ENCODE data around the gene CDAN1. TPM values are rescaled to one million over a fixed set of nuclear protein-coding genes. Genes with fewer than 3 reads are reported as not detected.

CDAN1 gene
- total and polyA plus RNA-seq, 12 donors, result 3.6 to 40.8 (median 14.8) TPM

Other genes with a start within 250 kb of the CDAN1 start
- 10 to 100 TPM; 51.4 to 77.7 (median 60.7) TPM for gene ZNF106, start 246.0 kb downstream of the CDAN1 start, total RNA-seq
- gene ZNF106, start 246.0 kb downstream of the CDAN1 start, polyA plus RNA-seq, result 10 to 100 TPM in 1 of 3 donors, 1 to 10 TPM in 2; 5.8 to 43.1 (median 9.5) TPM
- 10 to 100 TPM; 44.7 to 88.2 (median 61.2) TPM for gene SNAP23, start 241.5 kb downstream of the CDAN1 start, total RNA-seq
- 10 to 100 TPM; 54.0 to 74.2 (median 58.9) TPM for gene SNAP23, start 241.5 kb downstream of the CDAN1 start, polyA plus RNA-seq
- 10 to 100 TPM in 7 of 9 donors, 1 to 10 TPM in 2; 7.1 to 26.2 (median 17.9) TPM for gene LRRC57, start 188.3 kb downstream of the CDAN1 start, total RNA-seq
- gene LRRC57, start 188.3 kb downstream of the CDAN1 start, polyA plus RNA-seq, result 10 to 100 TPM in 1 of 3 donors, 1 to 10 TPM in 2; 3.3 to 13.7 (median 5.7) TPM
- gene HAUS2, start 188.3 kb downstream of the CDAN1 start, total RNA-seq, result 10 to 100 TPM; 13.0 to 57.9 (median 19.0) TPM
- 10 to 100 TPM in 1 of 3 donors, 1 to 10 TPM in 2; 5.8 to 28.2 (median 6.2) TPM for gene HAUS2, start 188.3 kb downstream of the CDAN1 start, polyA plus RNA-seq
- gene STARD9, start 161.5 kb downstream of the CDAN1 start, total RNA-seq, result 1 to 10 TPM; 1.2 to 8.7 (median 2.8) TPM
- 1 to 10 TPM in 2 of 3 donors, under 1 TPM in 1; 0.71 to 6.8 (median 4.5) TPM for gene STARD9, start 161.5 kb downstream of the CDAN1 start, polyA plus RNA-seq
- 10 to 100 TPM; 13.8 to 46.6 (median 21.2) TPM for gene TTBK2, start 183.7 kb upstream of the CDAN1 start, total RNA-seq
- gene TTBK2, start 183.7 kb upstream of the CDAN1 start, polyA plus RNA-seq, result 10 to 100 TPM in 1 of 3 donors, 1 to 10 TPM in 2; 3.8 to 10.5 (median 6.6) TPM